COLO668 (cell line): ENCODE measurements around the gene NR1H4.
"Not testable (repeated sequence)": the region's sequence is repeated elsewhere in the genome, so short reads cannot be mapped to it uniquely, and the experiment has no call there.

ENCODE experiments used
- DNase-seq: peaks from one replicate; lab custom pipeline; 2025; ENCODE audit not compliant: unreplicated experiment; lab: John Stamatoyannopoulos, UW

NR1H4 gene

GRCh38 chr12:100473716-100474150 lies at the start of gene NR1H4:
Gene NR1H4, plus strand, starts transcription at chr12:100473866. Its CDS starts 19,458 bp downstream, at chr12:100493324.
- DNase-seq: no peak

- no peak for DNase-seq
Observed at GRCh38 chr12:100426145-100426544, 47.5 kb upstream of the NR1H4 start.

GRCh38 chr12:100427078-100427477 lies 46.6 kb upstream of the NR1H4 start:
- no peak for DNase-seq

GRCh38 chr12:100430251-100430650 lies 43.4 kb upstream of the NR1H4 start:
- DNase-seq: not testable (repeated sequence)

- no peak for DNase-seq
Observed at GRCh38 chr12:100433701-100434100, 40.0 kb upstream of the NR1H4 start.

GRCh38 chr12:100434177-100434576 lies 39.5 kb upstream of the NR1H4 start:
- no peak for DNase-seq

GRCh38 chr12:100435957-100436356 lies 37.7 kb upstream of the NR1H4 start:
- no peak for DNase-seq

- no peak for DNase-seq
Observed at GRCh38 chr12:100437038-100437841, 36.4 kb upstream of the NR1H4 start.

GRCh38 chr12:100439797-100440196 lies 33.9 kb upstream of the NR1H4 start:
- DNase-seq: no peak

- DNase-seq: no peak
Observed at GRCh38 chr12:100442403-100442802, 31.3 kb upstream of the NR1H4 start.

GRCh38 chr12:100443434-100443833 lies 30.2 kb upstream of the NR1H4 start:
- no peak for DNase-seq

- DNase-seq: no peak
Observed at GRCh38 chr12:100445081-100445481, 28.6 kb upstream of the NR1H4 start.

- no peak for DNase-seq
Observed at GRCh38 chr12:100447381-100447780, 26.3 kb upstream of the NR1H4 start.

- no peak for DNase-seq
Observed at GRCh38 chr12:100448656-100449055, 25.0 kb upstream of the NR1H4 start.

GRCh38 chr12:100450735-100451134 lies 22.9 kb upstream of the NR1H4 start:
- no peak for DNase-seq

- DNase-seq: no peak
Observed at GRCh38 chr12:100453951-100454350, 19.7 kb upstream of the NR1H4 start.

GRCh38 chr12:100455896-100456295 lies 17.8 kb upstream of the NR1H4 start:
- no peak for DNase-seq

GRCh38 chr12:100458191-100458590 lies 15.5 kb upstream of the NR1H4 start:
- DNase-seq: no peak

- DNase-seq: no peak
Observed at GRCh38 chr12:100460702-100461101, 13.0 kb upstream of the NR1H4 start.

GRCh38 chr12:100461330-100461973 lies 12.2 kb upstream of the NR1H4 start:
- no peak for DNase-seq

GRCh38 chr12:100463661-100464060 lies 10.0 kb upstream of the NR1H4 start:
- no peak for DNase-seq

GRCh38 chr12:100464529-100464928 lies 9.1 kb upstream of the NR1H4 start:
- DNase-seq: no peak
